ENCODE results near the gene SP6.

DNA sequence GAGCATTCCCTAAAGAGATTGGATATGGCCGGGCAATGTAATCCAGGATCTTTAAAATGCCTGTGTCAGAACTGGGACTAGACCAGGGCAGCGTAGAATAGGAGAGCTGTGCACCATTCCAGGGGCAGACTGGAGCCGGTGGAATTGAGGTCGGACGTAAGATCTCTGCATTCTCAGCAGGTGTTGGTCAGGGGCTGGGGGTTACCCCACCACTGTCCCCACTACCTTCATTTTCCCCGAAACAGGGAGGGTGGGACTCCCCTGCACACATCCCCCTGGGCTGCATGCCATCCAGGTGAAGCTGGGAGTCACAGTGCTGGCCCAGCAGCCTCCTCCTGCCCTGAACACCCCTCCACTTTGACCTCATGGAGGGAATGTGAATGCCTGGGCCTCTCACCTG, 47.2 kb downstream of the SP6 start:
- TF ChIP-seq ZNF274 (IDR thresholded peaks at IDR 0.05; ENCODE audit: low read depth, low read length) (no peak), YY1 (IDR thresholded peaks at IDR 0.05; ENCODE audit: insufficient read depth, insufficient read length) (no peak), SUZ12 (IDR thresholded peaks at IDR 0.05; ENCODE audit: extremely low read depth, insufficient read depth, insufficient read length) (no peak)

Measured in NT2/D1 (cell line).